Prostate gland (tissue), 2 donors: Measurements from ENCODE around the gene LRRC8B.
"Not testable (repeated sequence)": the region's sequence is repeated elsewhere in the genome, so short reads cannot be mapped to it uniquely, and the experiment has no call there.

Experiments used
- CTCF ChIP-seq, 4 experiments: fragments of 200-600 bp in 2 of 4; fragments of 450-650 bp in 2 of 4; sonication (generic) in 2 of 4; IDR thresholded peaks; 1 replicate in 3 of 4; 2 replicates in 1 of 4; pipeline ENCODE4 v1.5.1; 2016 to 2019; ENCODE audit warnings: antibody characterized with exemption in 4 of 4, mild to moderate bottlenecking in 2 of 4, moderate library complexity in 2 of 4
- POLR2A ChIP-seq: fragments of 450-650 bp; IDR thresholded peaks from one replicate; pipeline ENCODE4 v1.6.1; 2016; ENCODE audit warnings: antibody characterized with exemption, mild to moderate bottlenecking
- POLR2AphosphoS5 ChIP-seq: sonication (generic); formaldehyde crosslinking; IDR thresholded peaks from one replicate; pipeline ENCODE4 v1.6.1; 2017; ENCODE audit warnings: antibody characterized with exemption

- TF ChIP-seq CTCF (IDR thresholded peaks at IDR 0.05); POLR2A; POLR2AphosphoS5: not testable (repeated sequence)
Measured at GRCh38 chr1:89521977-89522376, 2.7 kb upstream of the LRRC8B start.
